Cardiac fibroblast (primary cell): Measurements from ENCODE around the gene PMEPA1.

Experiments used
- DNase-seq, 2 donors: peaks; one replicate each; pipeline versions ENCODE4 v3.0.0 to v3.0.0-alpha.2; 2010; ENCODE audit warnings: low read depth in 2 of 2
- H3K4me3 ChIP-seq, 2 donors: replicated peaks in 1 of 2; 1 replicate in 1 of 2; 2 replicates in 1 of 2; pipeline ENCODE4 v1.5.1; 2011; ENCODE audit warnings: low read depth in 2 of 2, low read length in 2 of 2, mild to moderate bottlenecking in 2 of 2, moderate library complexity in 1 of 2
- TF ChIP-seq, protein P1 (sequence below): IDR thresholded peaks from one replicate; pipeline ENCODE4 v1.5.1; 2011; ENCODE audit warnings: low read depth, mild to moderate bottlenecking, low read length, inconsistent platforms

The PMEPA1 gene

DNA sequence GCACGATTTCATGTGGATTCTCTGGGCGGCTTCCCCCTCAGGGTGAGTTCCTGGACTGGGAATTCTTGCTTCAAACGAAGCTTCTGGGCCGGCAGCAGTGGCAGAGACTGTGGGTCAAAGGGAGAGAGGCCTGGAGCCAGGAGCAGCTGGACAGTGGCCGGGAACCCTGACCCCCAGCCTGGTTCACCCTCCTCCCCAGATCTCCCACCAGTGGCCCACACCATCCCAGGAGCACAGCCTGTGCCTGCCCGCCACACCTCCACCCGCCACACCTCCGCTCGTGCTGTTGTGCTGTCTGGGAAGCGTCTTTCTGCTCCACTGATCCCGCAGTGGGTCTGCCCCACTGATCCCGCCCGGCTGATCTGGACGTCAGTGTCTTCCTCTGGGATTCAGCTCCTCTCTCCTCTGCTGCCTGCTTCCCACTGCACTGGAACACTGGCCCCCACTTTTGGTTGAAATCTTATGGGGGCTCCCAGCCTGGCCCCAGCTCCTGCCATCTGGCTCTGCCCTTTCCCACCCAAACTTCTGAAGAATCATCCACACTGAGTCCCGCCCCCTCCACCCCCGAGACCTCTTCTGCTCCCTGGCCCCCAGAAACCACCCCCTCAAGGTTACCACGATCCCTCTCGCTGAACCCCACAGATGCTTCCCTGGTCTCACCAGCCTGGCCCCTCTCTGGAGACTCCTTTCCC lies 99.4 kb downstream of the PMEPA1 start:
- no peak overlapping the region for H3K4me3 ChIP-seq
- TF ChIP-seq, protein P1, sequence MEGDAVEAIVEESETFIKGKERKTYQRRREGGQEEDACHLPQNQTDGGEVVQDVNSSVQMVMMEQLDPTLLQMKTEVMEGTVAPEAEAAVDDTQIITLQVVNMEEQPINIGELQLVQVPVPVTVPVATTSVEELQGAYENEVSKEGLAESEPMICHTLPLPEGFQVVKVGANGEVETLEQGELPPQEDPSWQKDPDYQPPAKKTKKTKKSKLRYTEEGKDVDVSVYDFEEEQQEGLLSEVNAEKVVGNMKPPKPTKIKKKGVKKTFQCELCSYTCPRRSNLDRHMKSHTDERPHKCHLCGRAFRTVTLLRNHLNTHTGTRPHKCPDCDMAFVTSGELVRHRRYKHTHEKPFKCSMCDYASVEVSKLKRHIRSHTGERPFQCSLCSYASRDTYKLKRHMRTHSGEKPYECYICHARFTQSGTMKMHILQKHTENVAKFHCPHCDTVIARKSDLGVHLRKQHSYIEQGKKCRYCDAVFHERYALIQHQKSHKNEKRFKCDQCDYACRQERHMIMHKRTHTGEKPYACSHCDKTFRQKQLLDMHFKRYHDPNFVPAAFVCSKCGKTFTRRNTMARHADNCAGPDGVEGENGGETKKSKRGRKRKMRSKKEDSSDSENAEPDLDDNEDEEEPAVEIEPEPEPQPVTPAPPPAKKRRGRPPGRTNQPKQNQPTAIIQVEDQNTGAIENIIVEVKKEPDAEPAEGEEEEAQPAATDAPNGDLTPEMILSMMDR, result no peak
- DNase-seq, result no peak

DNA sequence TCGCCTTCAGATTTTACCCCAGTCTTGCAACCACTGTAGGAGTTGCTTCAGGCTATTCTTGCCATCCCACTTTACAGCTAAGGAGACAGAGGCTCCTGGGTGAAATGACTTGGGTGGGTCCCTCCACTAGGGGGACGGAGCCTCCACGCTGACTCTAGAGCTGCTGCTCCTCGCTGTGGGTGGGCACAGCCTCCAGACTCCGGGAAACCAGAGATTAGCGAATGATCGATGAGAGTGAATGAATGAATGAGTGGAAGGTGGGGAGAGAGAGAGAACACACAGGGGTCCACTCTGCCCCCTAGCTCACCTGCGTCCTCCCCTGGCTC lies 100.0 kb downstream of the PMEPA1 start:
- TF ChIP-seq, protein P1, result no peak
- DNase-seq, result no peak
- no peak overlapping the region for H3K4me3 ChIP-seq

DNA sequence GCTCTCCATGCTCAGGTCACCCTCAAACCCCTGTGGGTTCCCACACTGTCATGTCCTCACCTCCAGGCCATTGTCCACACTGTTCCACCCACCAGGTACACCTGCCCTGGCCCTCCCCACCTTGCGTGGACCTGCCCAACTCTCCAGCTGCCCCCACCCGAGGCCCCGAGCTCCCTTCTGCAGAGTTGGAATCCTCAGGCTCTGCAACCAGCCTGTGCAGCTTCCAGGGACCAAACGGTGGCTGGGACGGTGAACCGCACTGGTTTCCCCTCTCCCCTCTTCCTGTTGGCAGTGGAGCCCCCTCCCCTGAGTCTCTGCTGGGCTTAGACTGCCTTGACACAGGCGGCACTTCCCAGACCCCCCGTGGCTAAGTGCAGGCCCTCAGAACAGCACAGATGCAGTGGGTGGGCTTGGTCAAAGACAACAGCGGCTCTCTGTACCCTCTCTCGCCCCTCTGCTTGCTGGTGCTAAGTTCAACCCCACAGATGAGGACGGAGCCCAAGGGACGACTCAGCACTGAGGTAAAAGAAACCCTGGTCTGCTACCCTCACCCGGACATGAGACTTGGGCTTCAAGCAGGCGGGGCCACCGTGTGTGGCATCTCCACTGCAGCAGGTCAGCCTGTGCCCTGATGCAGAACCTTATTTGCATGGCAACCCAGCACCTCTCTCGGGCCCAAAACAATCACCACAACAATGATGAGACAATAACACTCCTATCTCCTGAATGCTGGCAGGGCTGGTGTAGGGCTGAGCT lies 100.6 kb downstream of the PMEPA1 start:
- no peak for DNase-seq
- TF ChIP-seq, protein P1, result no peak
- H3K4me3 ChIP-seq, result no peak overlapping the region

DNA sequence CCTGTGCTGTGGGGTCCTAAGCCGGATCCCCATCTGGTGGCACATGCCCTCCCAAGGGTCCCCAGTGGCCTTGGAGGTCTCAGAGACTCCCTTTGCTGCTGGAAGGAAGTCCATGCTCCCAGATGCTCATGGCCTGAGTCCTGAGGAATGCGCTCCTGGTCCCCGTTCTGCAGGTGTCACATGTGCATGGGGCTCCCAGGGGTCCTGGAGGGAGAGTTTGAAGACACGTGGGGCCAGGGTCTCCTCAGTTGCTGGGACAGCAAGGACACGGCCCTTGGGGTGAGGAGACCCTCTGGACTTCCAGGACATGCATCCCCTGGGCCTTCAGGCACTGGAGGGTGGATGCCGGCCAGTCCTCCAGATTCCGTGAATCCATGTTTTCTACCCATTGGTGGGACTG lies 101.3 kb downstream of the PMEPA1 start:
- TF ChIP-seq, protein P1, result no peak
- no peak overlapping the region for H3K4me3 ChIP-seq
- no peak for DNase-seq

DNA sequence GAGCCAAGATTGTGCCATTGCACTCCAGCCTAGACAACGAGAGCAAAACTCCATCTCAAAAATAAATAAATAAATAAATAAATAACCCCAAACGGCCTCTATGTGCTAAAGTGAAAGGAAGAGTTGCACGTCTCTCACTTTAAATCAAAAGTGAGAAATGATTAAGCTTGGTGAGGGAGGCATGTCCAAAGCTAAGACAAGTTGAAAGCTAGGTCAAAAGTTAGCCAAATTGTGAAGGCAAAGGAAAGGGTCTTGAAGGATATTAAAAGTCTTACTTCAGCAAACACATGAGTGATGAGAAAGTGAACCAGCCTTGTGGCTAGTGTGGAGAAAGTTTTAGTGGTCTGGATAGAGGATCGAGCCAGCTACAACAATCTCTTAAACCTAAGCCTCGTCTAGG lies 103.9 kb downstream of the PMEPA1 start:
- no peak overlapping the region for H3K4me3 ChIP-seq
- TF ChIP-seq, protein P1, result no peak
- DNase-seq, result no peak

- TF ChIP-seq, protein P1, result no peak
- DNase-seq, result no peak
- H3K4me3 ChIP-seq, result no peak overlapping the region
Observed at GRCh38 chr20:57605045-57605444, 104.8 kb downstream of the PMEPA1 start.
